K562 (cell line): Measurements from ENCODE around the gene GKN1. TPM values are rescaled to one million over a fixed set of nuclear protein-coding genes. Genes with fewer than 3 reads are reported as not detected.
A peak's percentile ranks its signal among the peaks of the same experiment; 100 is the strongest.

ENCODE experiments used
- ARID2 ChIP-seq: fragments of 450-650 bp; IDR thresholded peaks from 2 replicates; pipeline ENCODE4 v1.6.1; 2017; ENCODE audit warnings: antibody characterized with exemption, mild to moderate bottlenecking
- CBFA2T2 ChIP-seq: fragments of 450-650 bp; conservative IDR thresholded peaks from 2 replicates; pipeline ENCODE4 v1.6.1; 2017; ENCODE audit warnings: mild to moderate bottlenecking
- E2F1 ChIP-seq: sonication (generic); formaldehyde crosslinking; IDR thresholded peaks from 2 replicates; pipeline ENCODE4 v1.8.1; 2023; ENCODE audit warnings: mild to moderate bottlenecking, missing genetic modification reagents, moderate library complexity
- EP300 ChIP-seq: IDR thresholded peaks from 2 replicates; pipeline ENCODE4 v1.6.1; 2012; ENCODE audit warnings: low read length, improper control_type of control experiment
- FOXK1 ChIP-seq: sonication (generic); formaldehyde crosslinking; IDR thresholded peaks from 2 replicates; pipeline ENCODE4 v1.8.0; 2022; ENCODE audit warnings: missing genetic modification reagents, mild to moderate bottlenecking, borderline replicate concordance
- HDAC6 ChIP-seq: IDR thresholded peaks from 2 replicates; pipeline ENCODE4 v1.6.1; 2012; ENCODE audit warnings: low read depth, mild to moderate bottlenecking, control low read depth, inconsistent platforms, low read length, moderate library complexity
- NR2C1 ChIP-seq, 2 experiments: fragments of 450-650 bp; IDR thresholded peaks; 2 replicates each; pipeline ENCODE4 v1.6.1; 2017; ENCODE audit warnings: mild to moderate bottlenecking in 2 of 2, antibody characterized with exemption in 1 of 2, inconsistent platforms in 1 of 2, missing compliant biosample characterization in 1 of 2, missing genetic modification characterization in 1 of 2
- NR2C2 ChIP-seq, 2 experiments: fragments of 200-800 bp in 1 of 2; sonication (Bioruptor generic) in 1 of 2; sonication (generic) in 1 of 2; formaldehyde crosslinking in 1 of 2; IDR thresholded peaks; 2 replicates each; pipeline versions ENCODE4 v1.6.1 to v1.8.0; 2016 to 2022; ENCODE audit warnings: mild to moderate bottlenecking in 1 of 2, missing compliant biosample characterization in 1 of 2, missing genetic modification characterization in 1 of 2, missing genetic modification reagents in 1 of 2
- NR4A1 ChIP-seq, 2 experiments: fragments of 250-450 bp in 1 of 2; fragments of 450-650 bp in 1 of 2; sonication (Bioruptor Pico) in 1 of 2; IDR thresholded peaks; 2 replicates each; pipeline versions ENCODE4 v1.4.0 to v1.6.1; 2016 to 2020; ENCODE audit warnings: mild to moderate bottlenecking in 2 of 2, missing compliant biosample characterization in 1 of 2, missing genetic modification characterization in 1 of 2, moderate library complexity in 1 of 2
- PHF8 ChIP-seq: fragments of 200-600 bp; sonication (generic); IDR thresholded peaks from 2 replicates; pipeline ENCODE4 v1.6.1; 2012; ENCODE audit warnings: mixed run types, mild to moderate bottlenecking, inconsistent platforms, low read length, moderate library complexity, borderline replicate concordance
- SNRNP70 ChIP-seq: fragments of 200-400 bp; formaldehyde crosslinking; optimal IDR thresholded peaks from 2 replicates; pipeline ENCODE3; 2017; ENCODE audit warnings: low read depth, low read length
- VEZF1 ChIP-seq: fragments of 200-800 bp; sonication (Bioruptor generic); IDR thresholded peaks from 2 replicates; pipeline ENCODE4 v1.6.1; 2017; ENCODE audit warnings: missing genetic modification characterization, missing compliant biosample characterization
- ZBTB7A ChIP-seq: IDR thresholded peaks from 2 replicates; pipeline ENCODE4 v1.6.1; 2011; ENCODE audit warnings: low read depth, mild to moderate bottlenecking, low read length, moderate library complexity, borderline replicate concordance; ENCODE audit not compliant: control insufficient read depth
- ZNF239 ChIP-seq: fragments of 250-450 bp; sonication (Bioruptor Pico); IDR thresholded peaks from 2 replicates; pipeline ENCODE4 v1.4.0; 2020; ENCODE audit warnings: mild to moderate bottlenecking
- ZNF398 ChIP-seq: fragments of 250-450 bp; sonication (Bioruptor Pico); IDR thresholded peaks from 2 replicates; pipeline ENCODE4 v1.8.0; 2021; ENCODE audit warnings: moderate library complexity, mild to moderate bottlenecking, inconsistent platforms
- ZNF766 ChIP-seq: fragments of 200-800 bp; sonication (Bioruptor generic); conservative IDR thresholded peaks from 2 replicates; pipeline ENCODE4 v1.6.1; 2016; ENCODE audit warnings: missing genetic modification characterization, missing compliant biosample characterization
- polyA plus RNA-seq, 8 experiments: library from polyadenylated mRNA; depleted of rRNA in 4 of 8; stranded (reverse) in 5 of 8; unstranded in 3 of 8; fragments of >200 nt; fragmentation: Nextera tagmentation in 2 of 8; fragmentation: Illumina TruSeq in 1 of 8; extraction: Ambion mirVana in 2 of 8; extraction: Trizol in 1 of 8; gene quantifications; 2 replicates each; pipeline versions ENCODE4 v1.2.1 to v1.2.3, GENCODE V29; 2011 to 2014; ENCODE audit warnings: inconsistent platforms in 1 of 8, missing spikeins in 1 of 8
- total RNA-seq, 7 experiments: library from RNA; depleted of rRNA in 6 of 7; stranded (reverse); fragments of >200 nt in 6 of 7; fragmentation: Illumina TruSeq in 2 of 7; extraction: Trizol in 2 of 7; gene quantifications; 2 replicates each; pipeline versions ENCODE4 v1.2.1 to v1.2.3, GENCODE V29; 2011 to 2021; ENCODE audit warnings: low replicate concordance in 1 of 7

GKN1 gene
- total and polyA plus RNA-seq, 9 of the 15 experiments (the other 6 are each of a cell fraction or from before 2014, with no cell fraction given) = not detected

GRCh38 chr2:69013142-69013839 lies 38.9 kb downstream of the GKN1 start, which contains the start of gene ANTXR1 (continued):
- TF ChIP-seq NR4A1 (CRISPR knock-in tag; IDR thresholded peaks at IDR 0.05) (no peak), NR4A1 (tag; IDR thresholded peaks at IDR 0.05) (no peak), ARID2 (no peak), SNRNP70 (no peak), HDAC6 (0 out of 2 replicates have a peak, but pooled peaks have one; percentile 57), ZNF398 (no peak), FOXK1 (CRISPR knock-in tag) (no peak), CBFA2T2 (no peak), PHF8 (peak; percentile 30; the same call in 1 of the 2 replicates), ZNF239 (no peak), NR2C2 (CRISPR knock-in tag; IDR thresholded peaks at IDR 0.05) (peak; percentile 86), NR2C2 (tag; IDR thresholded peaks at IDR 0.05) (peak; percentile 97), ZBTB7A (no peak), E2F1 (CRISPR knock-in tag) (no peak), ZNF766 (CRISPR knock-in tag) (no peak), VEZF1 (peak; percentile 60), NR2C1 (IDR thresholded peaks at IDR 0.05) (peak; percentile 86), NR2C1 (tag; IDR thresholded peaks at IDR 0.05) (peak; percentile 94), EP300 (no peak)
